GM12878 (cell line): ENCODE data around the gene PIP4K2A. TPM values are rescaled to one million over a fixed set of nuclear protein-coding genes. Genes with fewer than 3 reads are reported as not detected.

Experiments used
- ATAC-seq: fragments of 200-7000 bp; cut with Tn5 transposase; 3 replicates; pipeline ENCODE4 v1.9.1; 2020; ENCODE audit warnings: mild to moderate bottlenecking, moderate library complexity
- BruUV-seq: library from RNA; stranded (reverse); fragments of 400-500 nt; replicated peaks from 2 replicates; lab custom pipeline; 2021; lab: Mats Ljungman, UMichigan
- CTCF ChIA-PET: fragments of 300-600 bp; sonication (Branson Sonifier 250); formaldehyde crosslinking; extraction: SDS; loops from one replicate; lab custom pipeline; 2021; ENCODE audit warnings: inconsistent platforms; lab: Yijun Ruan, JAX
- POLR2A ChIA-PET: fragments of 350-600 bp; formaldehyde crosslinking; extraction: SDS; loops from one replicate; lab custom pipeline; 2021; ENCODE audit warnings: inconsistent platforms; lab: Charles Lee
- RAD21 ChIA-PET: fragments of 300-600 bp; sonication (Branson Sonifier 250); formaldehyde crosslinking; loops from one replicate; lab custom pipeline; 2023; ENCODE audit warnings: antibody characterized with exemption; ENCODE audit not compliant: unreplicated experiment; lab: Charles Lee
- SMC1A ChIA-PET: fragments of 300-600 bp; sonication (Branson Sonifier 250); formaldehyde crosslinking; loops from one replicate; lab custom pipeline; 2023; ENCODE audit not compliant: unreplicated experiment, uncharacterized antibody; lab: Charles Lee
- DNase-seq: peaks from one replicate; pipeline ENCODE4 v3.0.0-alpha.2; 2011; ENCODE audit warnings: low read depth, low spot score
- FAIRE-seq: peaks from 3 replicates; lab custom pipeline; 2011; peaks lifted over from hg19 to GRCh38; lab: Jason Lieb, UNC
- H2AFZ ChIP-seq: 2 replicates; pipeline ENCODE4 v1.6.0; 2011; ENCODE audit warnings: low read depth, low read length, control low read depth; ENCODE audit not compliant: control insufficient read depth
- H3K27ac ChIP-seq: 2 replicates; pipeline ENCODE4 v1.5.1; 2011; ENCODE audit warnings: control low read depth; ENCODE audit not compliant: control insufficient read depth, insufficient read depth
- H3K27me3 ChIP-seq, 2 experiments: replicated peaks in 1 of 2; 2 replicates each; pipeline versions ENCODE4 v1.6.0 to v1.6.1; 2011; ENCODE audit warnings: low read length in 1 of 2; ENCODE audit not compliant: control insufficient read depth in 2 of 2, insufficient read depth in 2 of 2
- H3K36me3 ChIP-seq, 2 experiments: 2 replicates each; pipeline ENCODE4 v1.5.1; 2011; ENCODE audit warnings: low read length in 1 of 2; ENCODE audit not compliant: control insufficient read depth in 2 of 2, insufficient read depth in 2 of 2
- H3K4me1 ChIP-seq: 2 replicates; pipeline ENCODE4 v1.6.1; 2011; ENCODE audit warnings: mild to moderate bottlenecking, low read length, moderate library complexity, mixed read lengths; ENCODE audit not compliant: control insufficient read depth, insufficient read depth
- H3K4me2 ChIP-seq: 2 replicates; pipeline ENCODE4 v1.6.0; 2011; ENCODE audit warnings: control low read depth; ENCODE audit not compliant: control insufficient read depth, insufficient read depth
- H3K4me3 ChIP-seq: fragments of 200-600 bp; sonication (generic); 2 replicates; pipeline ENCODE4 v1.5.1; 2016
- H3K79me2 ChIP-seq: 2 replicates; pipeline ENCODE4 v1.6.0; 2011; ENCODE audit warnings: low read length; ENCODE audit not compliant: control insufficient read depth, insufficient read depth
- H3K9ac ChIP-seq: 2 replicates; pipeline ENCODE4 v1.8.0; 2011; ENCODE audit warnings: low read length, control low read depth, mixed read lengths; ENCODE audit not compliant: control insufficient read depth, insufficient read depth
- H3K9me3 ChIP-seq: replicated peaks from 3 replicates; pipeline ENCODE4 v1.5.1; 2011; ENCODE audit warnings: mild to moderate bottlenecking, low read length; ENCODE audit not compliant: control insufficient read depth, insufficient read depth
- H4K20me1 ChIP-seq: 2 replicates; pipeline ENCODE4 v1.6.0; 2011; ENCODE audit not compliant: control insufficient read depth, insufficient read depth
- CREB1 ChIP-seq: IDR thresholded peaks from 2 replicates; pipeline ENCODE4 v1.6.1; 2012; ENCODE audit warnings: low read depth, mild to moderate bottlenecking, inconsistent platforms
- FOS ChIP-seq: IDR thresholded peaks from 3 replicates; pipeline ENCODE4 v1.6.1; 2011; ENCODE audit warnings: borderline replicate concordance; ENCODE audit not compliant: insufficient read length; ENCODE audit errors: extremely low read depth
- HCFC1 ChIP-seq: fragments of 150-350 bp; IDR thresholded peaks from 2 replicates; pipeline ENCODE4 v1.6.1; 2014; ENCODE audit warnings: low read length
- IKZF1 ChIP-seq: fragments of 450-650 bp; conservative IDR thresholded peaks from 2 replicates; pipeline ENCODE4 v1.6.1; 2017; ENCODE audit warnings: antibody characterized with exemption, mild to moderate bottlenecking
- LARP7 ChIP-seq: fragments of 450-650 bp; IDR thresholded peaks from 2 replicates; pipeline ENCODE4 v1.6.1; 2017; ENCODE audit warnings: mild to moderate bottlenecking
- NFYA ChIP-seq: IDR thresholded peaks from 2 replicates; pipeline ENCODE4 v1.6.1; 2011; ENCODE audit warnings: low read depth, mild to moderate bottlenecking, low read length, improper control_type of control experiment, borderline replicate concordance
- NRF1 ChIP-seq: conservative IDR thresholded peaks from 2 replicates; pipeline ENCODE4 v1.6.1; 2011; ENCODE audit warnings: mild to moderate bottlenecking, low read depth, low read length, improper control_type of control experiment
- POLR2AphosphoS5 ChIP-seq: IDR thresholded peaks from 2 replicates; pipeline ENCODE4 v1.6.1; 2011; ENCODE audit warnings: mild to moderate bottlenecking, low read length, inconsistent platforms
- RELB ChIP-seq: fragments of 450-650 bp; IDR thresholded peaks from 2 replicates; pipeline ENCODE4 v1.6.1; 2017; ENCODE audit warnings: low read depth, mild to moderate bottlenecking, moderate library complexity
- SREBF1 ChIP-seq: IDR thresholded peaks from 2 replicates; pipeline ENCODE4 v1.6.1; 2012; ENCODE audit warnings: mild to moderate bottlenecking, low read length
- STAT1 ChIP-seq: fragments of 450-650 bp; conservative IDR thresholded peaks from 2 replicates; pipeline ENCODE4 v1.6.1; 2014; ENCODE audit warnings: antibody characterized with exemption, mild to moderate bottlenecking
- TCF12 ChIP-seq: IDR thresholded peaks from 2 replicates; pipeline ENCODE4 v1.6.1; 2011; ENCODE audit warnings: low read depth, mild to moderate bottlenecking, low read length
- USF1 ChIP-seq: IDR thresholded peaks from 2 replicates; pipeline ENCODE4 v1.6.1; 2011; ENCODE audit warnings: borderline replicate concordance, low read depth, mild to moderate bottlenecking, moderate library complexity, mixed read lengths, low read length; ENCODE audit not compliant: insufficient read depth; ENCODE audit errors: extremely low read length
- ZBTB11 ChIP-seq: fragments of 450-650 bp; formaldehyde crosslinking; IDR thresholded peaks from 2 replicates; pipeline ENCODE4 v1.5.0; 2022; ENCODE audit warnings: mild to moderate bottlenecking, missing genetic modification characterization
- ZZZ3 ChIP-seq: IDR thresholded peaks from 2 replicates; pipeline ENCODE4 v1.6.1; 2011; ENCODE audit warnings: low read depth; ENCODE audit not compliant: control insufficient read depth, insufficient read length
- WGBS: methylation state at CpG from one replicate; pipeline ENCODE4 v1.1.6; 2016; ENCODE audit warnings: low lambda C conversion rate; ENCODE audit not compliant: insufficient replicate concordance, insufficient coverage; ENCODE audit errors: missing lambda C conversion rate; 5-methylcytosine and 5-hydroxymethylcytosine counted together
- in situ Hi-C: fragments of 300-500 bp; cut with MboI; formaldehyde crosslinking; loops from 9 replicates; pipeline ENCODE4 v1.14.3; 2018; ENCODE audit warnings: mixed read lengths
- intact Hi-C: fragments of 100-400 bp; cut with micrococcal nuclease; formaldehyde crosslinking; loops from one replicate; pipeline ENCODE4 v1.14.2; 2022; ENCODE audit not compliant: unreplicated experiment
- polyA plus RNA-seq, 11 experiments: library from polyadenylated mRNA; depleted of rRNA in 4 of 11; unstranded in 6 of 11; stranded (reverse) in 5 of 11; fragments of >200 nt; fragmentation: Nextera tagmentation in 4 of 11; fragmentation: Illumina TruSeq in 1 of 11; extraction: Ambion mirVana in 4 of 11; extraction: Trizol in 1 of 11; gene quantifications; 1 replicate in 1 of 11; 2 replicates in 10 of 11; pipeline versions ENCODE4 v1.2.1 to v1.2.3, GENCODE V29; 2011 to 2016; ENCODE audit warnings: inconsistent platforms in 2 of 11, missing spikeins in 2 of 11, low read depth in 1 of 11
- total RNA-seq, 4 experiments: library from RNA; depleted of rRNA in 3 of 4; stranded (reverse); fragments of >200 nt in 3 of 4; fragmentation: Illumina TruSeq in 1 of 4; extraction: Trizol in 1 of 4; gene quantifications; 2 replicates each; pipeline versions ENCODE4 v1.2.1 to v1.2.3, GENCODE V29; 2013 to 2021

The PIP4K2A gene
- total and polyA plus RNA-seq, 10 of the 15 experiments (the other 5 are each of a cell fraction or from before 2014, with no cell fraction given): 54.3 to 139 (median 84.4) TPM

DNA sequence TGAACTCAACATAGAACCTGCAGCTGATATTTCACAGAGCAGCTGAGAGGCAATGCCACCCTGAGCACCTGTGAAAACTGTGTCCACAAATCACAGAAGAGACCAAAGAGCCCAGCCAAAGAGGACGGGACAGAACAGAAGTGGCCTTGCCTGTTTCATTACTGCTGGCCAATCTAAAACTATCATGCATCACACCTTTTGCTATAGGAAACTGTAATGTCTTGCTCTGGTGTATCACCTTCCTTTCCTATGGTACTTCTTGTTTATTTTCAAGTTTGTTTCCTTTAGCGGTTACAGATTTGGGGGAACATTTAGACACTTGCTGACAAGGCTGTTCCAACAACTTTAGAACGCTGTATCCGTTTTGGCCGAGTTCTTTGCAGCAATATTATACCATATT lies 80.3 kb downstream of the PIP4K2A start:
- H3K9ac ChIP-seq: no peak overlapping the region
- no peaks in the 10 kb centered on the region for H3K27me3 ChIP-seq
- FAIRE-seq (no peak), ATAC-seq (no peak), DNase-seq (no peak)
- CTCF ChIA-PET: interaction anchor here (6.8 kb wide), 1 partner anchor 11 kb away, joined by 72 read pairs; no protein-coding TSS in a partner anchor
- no peak overlapping the region for H2AFZ ChIP-seq
- POLR2A ChIA-PET: interaction anchor here (1.8 kb wide), 1 partner anchor 10 kb away, joined by 6 read pairs; no protein-coding TSS in a partner anchor
- H3K9me3 ChIP-seq: no peaks in the 10 kb centered on the region
- peaks cover 92% of the 10 kb centered on the region for H3K79me2 ChIP-seq
- H4K20me1 ChIP-seq: no peaks in the 10 kb centered on the region
- H3K27ac ChIP-seq: no peak overlapping the region
- in situ Hi-C loops: no loop called here
- RAD21 ChIA-PET: interaction anchor here (1.0 to 8.8 kb wide), 2 partner anchors 14 to 16 kb away, joined by 3 to 99 read pairs; no protein-coding TSS in a partner anchor
- H3K36me3 ChIP-seq: peaks cover 0 to 5% of the 10 kb centered on the region in 2 experiments; a peak in 1 of 4 replicates
- peaks cover 40% of the 10 kb centered on the region for H3K4me1 ChIP-seq
- SMC1A ChIA-PET: interaction anchor here (2.5 to 8.8 kb wide), 4 partner anchors 11 to 34 kb away, joined by 16 to 172 read pairs (median 100); no protein-coding TSS in a partner anchor
- TF ChIP-seq TCF12 (no peak), SREBF1 (no peak), HCFC1 (no peak), USF1 (no peak), NRF1 (no peak), NFYA (no peak), ZBTB11 (CRISPR knock-in tag) (no peak), FOS (no peak), STAT1 (no peak), LARP7 (no peak), POLR2AphosphoS5 (no peak), IKZF1 (no peak), ZZZ3 (no peak), CREB1 (no peak), RELB (no peak)
- BruUV-seq: no TSS peak
- no peak overlapping the region for H3K4me3 ChIP-seq
- 27% methylated on average over 5 of the region's 5 CpGs for WGBS
- no peak overlapping the region for H3K4me2 ChIP-seq
- intact Hi-C loops: loop anchor here (5.0 kb wide), 1 partner anchor 37 kb away; no protein-coding TSS in a partner anchor
